Gastroesophageal sphincter (tissue), 3 donors: ENCODE data around the gene ATAD3B.

Experiments
- CTCF ChIP-seq, 4 experiments: fragments of 200-600 bp in 2 of 4; fragments of 450-650 bp in 2 of 4; sonication (generic) in 1 of 4; IDR thresholded peaks; one replicate each; pipeline ENCODE4 v1.5.1; 2017 to 2019; ENCODE audit warnings: antibody characterized with exemption in 4 of 4, mild to moderate bottlenecking in 2 of 4, moderate library complexity in 2 of 4
- EP300 ChIP-seq: sonication (generic); formaldehyde crosslinking; IDR thresholded peaks from one replicate; pipeline ENCODE4 v1.6.1; 2017; ENCODE audit warnings: antibody characterized with exemption, mild to moderate bottlenecking
- POLR2A ChIP-seq, 2 donors: fragments of 450-650 bp; IDR thresholded peaks; one replicate each; pipeline ENCODE4 v1.6.1; 2017; ENCODE audit warnings: antibody characterized with exemption in 2 of 2, mild to moderate bottlenecking in 2 of 2, moderate library complexity in 1 of 2
- POLR2AphosphoS5 ChIP-seq: sonication (generic); formaldehyde crosslinking; IDR thresholded peaks from one replicate; pipeline ENCODE4 v1.6.1; 2017; ENCODE audit warnings: antibody characterized with exemption

- TF ChIP-seq CTCF (IDR thresholded peaks at IDR 0.05) (no peak), EP300 (no peak), POLR2A (IDR thresholded peaks at IDR 0.05) (no peak), POLR2AphosphoS5 (no peak)
Observed at GRCh38 chr1:1541956-1542765, 70.6 kb downstream of the ATAD3B start.
